Sigmoid colon (tissue), 4 donors: ENCODE results near the gene ESR2.

Experiments
- EP300 ChIP-seq, 4 donors: sonication (generic); formaldehyde crosslinking; IDR thresholded peaks; one replicate each; pipeline ENCODE4 v1.6.1; 2017; ENCODE audit warnings: antibody characterized with exemption in 4 of 4
- POLR2A ChIP-seq, 2 donors: fragments of 450-650 bp; IDR thresholded peaks; one replicate each; pipeline ENCODE4 v1.6.1; 2016; ENCODE audit warnings: antibody characterized with exemption in 2 of 2, mild to moderate bottlenecking in 2 of 2, moderate library complexity in 2 of 2
- POLR2AphosphoS5 ChIP-seq, 4 donors: sonication (generic); formaldehyde crosslinking; IDR thresholded peaks; one replicate each; pipeline ENCODE4 v1.6.1; 2017; ENCODE audit warnings: antibody characterized with exemption in 4 of 4
- TF ChIP-seq, protein P1 (sequence below), 4 experiments: fragments of 450-650 bp in 3 of 4; fragments of 200-600 bp in 1 of 4; IDR thresholded peaks; one replicate each; pipeline ENCODE4 v1.5.1; 2016 to 2019; ENCODE audit warnings: antibody characterized with exemption in 4 of 4, mild to moderate bottlenecking in 3 of 4, moderate library complexity in 2 of 4

GRCh38 chr14:64197996-64198395 is 96.2 kb downstream of the ESR2 start:
- no peak for TF ChIP-seq POLR2AphosphoS5 (IDR thresholded peaks at IDR 0.05)
- TF ChIP-seq, protein P1, sequence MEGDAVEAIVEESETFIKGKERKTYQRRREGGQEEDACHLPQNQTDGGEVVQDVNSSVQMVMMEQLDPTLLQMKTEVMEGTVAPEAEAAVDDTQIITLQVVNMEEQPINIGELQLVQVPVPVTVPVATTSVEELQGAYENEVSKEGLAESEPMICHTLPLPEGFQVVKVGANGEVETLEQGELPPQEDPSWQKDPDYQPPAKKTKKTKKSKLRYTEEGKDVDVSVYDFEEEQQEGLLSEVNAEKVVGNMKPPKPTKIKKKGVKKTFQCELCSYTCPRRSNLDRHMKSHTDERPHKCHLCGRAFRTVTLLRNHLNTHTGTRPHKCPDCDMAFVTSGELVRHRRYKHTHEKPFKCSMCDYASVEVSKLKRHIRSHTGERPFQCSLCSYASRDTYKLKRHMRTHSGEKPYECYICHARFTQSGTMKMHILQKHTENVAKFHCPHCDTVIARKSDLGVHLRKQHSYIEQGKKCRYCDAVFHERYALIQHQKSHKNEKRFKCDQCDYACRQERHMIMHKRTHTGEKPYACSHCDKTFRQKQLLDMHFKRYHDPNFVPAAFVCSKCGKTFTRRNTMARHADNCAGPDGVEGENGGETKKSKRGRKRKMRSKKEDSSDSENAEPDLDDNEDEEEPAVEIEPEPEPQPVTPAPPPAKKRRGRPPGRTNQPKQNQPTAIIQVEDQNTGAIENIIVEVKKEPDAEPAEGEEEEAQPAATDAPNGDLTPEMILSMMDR (IDR thresholded peaks at IDR 0.05), result no peak
- TF ChIP-seq POLR2A (IDR thresholded peaks at IDR 0.05), result no peak
- no peak for TF ChIP-seq EP300 (IDR thresholded peaks at IDR 0.05)
